Glutamatergic neuron (in vitro differentiated cells): ENCODE data around the gene CFAP299. TPM values are rescaled to one million over a fixed set of nuclear protein-coding genes. Genes with fewer than 3 reads are reported as not detected.
"Not testable (repeated sequence)": the region's sequence is repeated elsewhere in the genome, so short reads cannot be mapped to it uniquely, and the experiment has no call there.

ENCODE experiments used
- DNase-seq: peaks from one replicate; pipeline ENCODE4 v3.0.0; 2022
- H3K27ac Mint-ChIP-seq: one replicate; pipeline ENCODE4 v1.8.0; 2020; ENCODE audit warnings: mild to moderate bottlenecking, mixed read lengths, inconsistent platforms; ENCODE audit not compliant: unreplicated experiment
- H3K27me3 Mint-ChIP-seq: one replicate; pipeline ENCODE4 v1.8.0; 2020; ENCODE audit warnings: mild to moderate bottlenecking, moderate library complexity, mixed read lengths, inconsistent platforms; ENCODE audit not compliant: unreplicated experiment
- H3K36me3 Mint-ChIP-seq: one replicate; pipeline ENCODE4 v1.8.0; 2020; ENCODE audit warnings: mild to moderate bottlenecking, mixed read lengths, inconsistent platforms; ENCODE audit not compliant: unreplicated experiment
- H3K4me1 Mint-ChIP-seq: one replicate; pipeline ENCODE4 v1.8.0; 2020; ENCODE audit warnings: mild to moderate bottlenecking, low read depth, mixed read lengths, inconsistent platforms; ENCODE audit not compliant: unreplicated experiment
- H3K4me3 Mint-ChIP-seq: one replicate; pipeline ENCODE4 v1.8.0; 2020; ENCODE audit warnings: mild to moderate bottlenecking, mixed read lengths, inconsistent platforms; ENCODE audit not compliant: unreplicated experiment
- H3K9me3 Mint-ChIP-seq: one replicate; pipeline ENCODE4 v1.8.0; 2020; ENCODE audit warnings: mild to moderate bottlenecking, moderate library complexity, mixed read lengths, inconsistent platforms; ENCODE audit not compliant: unreplicated experiment
- total RNA-seq: library from RNA; stranded (reverse); fragmentation: NEBNext Ultra II Directional; extraction: Animal tissue kit (Norgen Biotek cat#: 25700); gene quantifications from one replicate; pipeline ENCODE4 v1.2.1, GENCODE V29; 2021; ENCODE audit not compliant: unreplicated experiment
- TF ChIP-seq, protein P1 (sequence below): fragments of 200-600 bp; sonication (generic); IDR thresholded peaks from one replicate; pipeline ENCODE4 v1.5.0; 2021; ENCODE audit not compliant: partially characterized antibody, unreplicated experiment

CFAP299 gene
- total RNA-seq, 1 donor from 2014 or later, result not detected

DNA sequence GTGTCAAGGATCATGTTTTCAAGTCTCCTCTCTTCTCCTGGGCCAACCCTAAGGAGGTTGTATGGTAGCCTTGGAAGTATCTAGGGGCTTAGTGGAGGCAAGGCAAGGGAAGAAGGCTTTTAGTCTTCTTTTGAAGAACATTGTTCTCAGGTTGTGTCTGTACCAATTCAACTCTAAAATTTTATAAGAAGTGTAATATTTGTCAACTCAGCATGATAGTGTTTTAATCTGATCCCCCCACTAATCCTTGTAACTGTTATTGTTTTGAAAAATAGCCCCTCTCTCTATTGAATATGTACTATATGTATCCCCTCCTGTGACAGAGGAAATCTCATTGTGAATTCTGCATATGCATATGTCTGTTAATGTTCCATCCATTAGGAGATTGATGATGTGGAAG is 345.4 kb downstream of the CFAP299 start:
- no peaks in the 10 kb centered on the region for H3K36me3 Mint-ChIP-seq
- no peak overlapping the region for H3K4me3 Mint-ChIP-seq

GRCh38 chr4:80685214-80685613 is 349.7 kb downstream of the CFAP299 start:
- TF ChIP-seq, protein P1, sequence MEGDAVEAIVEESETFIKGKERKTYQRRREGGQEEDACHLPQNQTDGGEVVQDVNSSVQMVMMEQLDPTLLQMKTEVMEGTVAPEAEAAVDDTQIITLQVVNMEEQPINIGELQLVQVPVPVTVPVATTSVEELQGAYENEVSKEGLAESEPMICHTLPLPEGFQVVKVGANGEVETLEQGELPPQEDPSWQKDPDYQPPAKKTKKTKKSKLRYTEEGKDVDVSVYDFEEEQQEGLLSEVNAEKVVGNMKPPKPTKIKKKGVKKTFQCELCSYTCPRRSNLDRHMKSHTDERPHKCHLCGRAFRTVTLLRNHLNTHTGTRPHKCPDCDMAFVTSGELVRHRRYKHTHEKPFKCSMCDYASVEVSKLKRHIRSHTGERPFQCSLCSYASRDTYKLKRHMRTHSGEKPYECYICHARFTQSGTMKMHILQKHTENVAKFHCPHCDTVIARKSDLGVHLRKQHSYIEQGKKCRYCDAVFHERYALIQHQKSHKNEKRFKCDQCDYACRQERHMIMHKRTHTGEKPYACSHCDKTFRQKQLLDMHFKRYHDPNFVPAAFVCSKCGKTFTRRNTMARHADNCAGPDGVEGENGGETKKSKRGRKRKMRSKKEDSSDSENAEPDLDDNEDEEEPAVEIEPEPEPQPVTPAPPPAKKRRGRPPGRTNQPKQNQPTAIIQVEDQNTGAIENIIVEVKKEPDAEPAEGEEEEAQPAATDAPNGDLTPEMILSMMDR, result no peak
- Mint-ChIP-seq H3K27me3 (no peaks in the 10 kb centered on the region), H3K9me3 (no peaks in the 10 kb centered on the region), H3K4me3 (no peak overlapping the region), H3K36me3 (no peaks in the 10 kb centered on the region), H3K27ac (no peak overlapping the region), H3K4me1 (no peaks in the 10 kb centered on the region)
- DNase-seq, result no peak

More for the DNA sequence above, 345.4 kb downstream of the CFAP299 start:
- Mint-ChIP-seq H3K27ac (no peak overlapping the region), H3K27me3 (no peaks in the 10 kb centered on the region), H3K9me3 (no peaks in the 10 kb centered on the region), H3K4me1 (no peaks in the 10 kb centered on the region)
- TF ChIP-seq, protein P1, result no peak
- DNase-seq, result no peak

DNA sequence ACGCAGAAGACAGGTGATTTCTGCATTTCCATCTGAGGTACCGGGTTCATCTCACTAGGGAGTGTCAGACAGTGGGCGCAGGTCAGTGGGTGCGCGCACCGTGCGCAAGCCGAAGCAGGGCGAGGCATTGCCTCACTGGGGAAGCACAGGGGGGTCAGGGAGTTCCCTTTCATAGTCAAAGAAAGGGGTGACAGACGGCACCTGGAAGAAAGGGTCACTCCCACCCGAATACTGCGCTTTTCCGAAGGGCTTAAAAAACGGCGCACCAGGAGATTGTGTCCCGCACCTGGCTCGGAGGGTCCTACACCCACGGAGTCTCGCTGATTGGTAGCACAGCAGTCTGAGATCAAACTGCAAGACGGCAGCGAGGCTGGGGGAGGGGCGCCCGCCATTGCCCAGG is 352.2 kb downstream of the CFAP299 start:
- not testable (repeated sequence) for H3K4me1 Mint-ChIP-seq, H3K4me3 Mint-ChIP-seq, H3K36me3 Mint-ChIP-seq, H3K9me3 Mint-ChIP-seq, DNase-seq, H3K27me3 Mint-ChIP-seq, H3K27ac Mint-ChIP-seq

DNA sequence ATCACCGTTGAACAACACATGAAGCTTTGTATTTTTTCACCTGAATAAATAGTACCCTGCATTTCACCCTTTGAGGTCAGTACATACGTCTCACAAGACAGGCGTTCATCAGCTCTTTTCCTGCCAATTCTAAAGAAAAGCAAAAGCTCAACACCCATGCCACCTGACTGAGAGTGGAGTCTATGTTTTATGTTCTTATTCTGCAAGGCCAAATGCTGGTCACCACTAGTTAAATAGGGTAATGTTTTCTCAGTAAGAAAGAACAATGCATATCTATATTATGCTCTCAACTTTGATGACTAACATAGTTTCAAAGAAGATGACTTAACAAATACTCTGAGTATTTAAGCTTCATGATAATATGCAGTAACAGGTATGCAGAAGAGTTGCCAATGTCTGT is 358.6 kb downstream of the CFAP299 start:
- TF ChIP-seq, protein P1, result no peak
- Mint-ChIP-seq H3K4me3 (no peak overlapping the region), H3K27me3 (no peaks in the 10 kb centered on the region), H3K9me3 (no peaks in the 10 kb centered on the region), H3K27ac (no peak overlapping the region), H3K4me1 (no peaks in the 10 kb centered on the region), H3K36me3 (no peaks in the 10 kb centered on the region)
- DNase-seq, result no peak

- Mint-ChIP-seq H3K27me3 (no peaks in the 10 kb centered on the region), H3K4me3 (no peak overlapping the region), H3K36me3 (no peaks in the 10 kb centered on the region), H3K27ac (no peak overlapping the region), H3K9me3 (no peaks in the 10 kb centered on the region), H3K4me1 (no peaks in the 10 kb centered on the region)
- TF ChIP-seq, protein P1, result no peak
- no peak for DNase-seq
These were observed 369.8 kb downstream of the CFAP299 start for GRCh38 chr4:80705311-80705710.
